ENCODE data around the gene IL12RB2.

GRCh38 chr1:67338642-67339041, 31.0 kb downstream of the IL12RB2 start:
- TF ChIP-seq EZH2 (IDR thresholded peaks at IDR 0.05) (no peak), CTCF (IDR thresholded peaks at IDR 0.05) (no peak)

Measured in neural progenitor cell (in vitro differentiated cells).